CD4-positive, CD25-positive, alpha-beta regulatory T cell (primary cell): ENCODE results near the gene TMEM134. TPM values are rescaled to one million over a fixed set of nuclear protein-coding genes. Genes with fewer than 3 reads are reported as not detected.
"Not testable (repeated sequence)": the region's sequence is repeated elsewhere in the genome, so short reads cannot be mapped to it uniquely, and the experiment has no call there.

Source experiments
- ATAC-seq, 2 donors: fragments of 150-1000 bp; cut with Tn5 transposase; one replicate each; pipeline ENCODE4 v1.10.0; 2021; ENCODE audit warnings: low read depth in 2 of 2, moderate number of reproducible peaks in 2 of 2, moderate library complexity in 1 of 2
- DNase-seq, 3 donors: peaks; one replicate each; pipeline versions ENCODE4 v3.0.0 to v3.0.0-alpha.2; 2012 to 2022; ENCODE audit warnings: mixed read lengths in 1 of 3
- H3K27ac ChIP-seq: one replicate; pipeline ENCODE4 v1.7.0; 2013; ENCODE audit warnings: mild to moderate bottlenecking, low read length; ENCODE audit not compliant: insufficient read depth, poor library complexity, severe bottlenecking
- H3K27me3 ChIP-seq: one replicate; pipeline ENCODE4 v1.7.0; 2013; ENCODE audit warnings: low read length; ENCODE audit not compliant: control insufficient read depth, insufficient read depth
- H3K36me3 ChIP-seq: one replicate; pipeline ENCODE4 v1.7.0; 2013; ENCODE audit warnings: mild to moderate bottlenecking, low read length, moderate library complexity; ENCODE audit not compliant: control insufficient read depth, insufficient read depth
- H3K4me1 ChIP-seq: 2 replicates; pipeline ENCODE4 v1.7.0; 2013; ENCODE audit warnings: mild to moderate bottlenecking, low read length; ENCODE audit not compliant: insufficient read depth, control insufficient read depth, poor library complexity, severe bottlenecking
- H3K4me3 ChIP-seq: one replicate; pipeline ENCODE4 v1.7.0; 2013; ENCODE audit warnings: low read depth, mild to moderate bottlenecking, low read length, moderate library complexity
- H3K9me3 ChIP-seq, 2 experiments: 1 replicate in 1 of 2; 2 replicates in 1 of 2; pipeline ENCODE4 v1.7.0; 2013; ENCODE audit warnings: low read length in 2 of 2, mild to moderate bottlenecking in 1 of 2, moderate library complexity in 1 of 2; ENCODE audit not compliant: control insufficient read depth in 2 of 2
- H3K27ac Mint-ChIP-seq, 3 donors: one replicate each; pipeline ENCODE4 v1.8.0; 2020 to 2022; ENCODE audit warnings: mild to moderate bottlenecking in 3 of 3, mixed read lengths in 3 of 3, moderate library complexity in 2 of 3
- H3K27me3 Mint-ChIP-seq: one replicate; pipeline ENCODE4 v1.8.0; 2022; ENCODE audit warnings: mild to moderate bottlenecking, mixed read lengths
- H3K36me3 Mint-ChIP-seq: one replicate; pipeline ENCODE4 v1.8.0; 2020; ENCODE audit warnings: mixed read lengths
- H3K4me1 Mint-ChIP-seq, 4 donors: one replicate each; pipeline ENCODE4 v1.8.0; 2020 to 2022; ENCODE audit warnings: mixed read lengths in 4 of 4, mild to moderate bottlenecking in 1 of 4
- H3K4me3 Mint-ChIP-seq, 4 donors: one replicate each; pipeline ENCODE4 v1.8.0; 2020 to 2022; ENCODE audit warnings: mild to moderate bottlenecking in 4 of 4, mixed read lengths in 4 of 4, moderate library complexity in 3 of 4
- H3K9me3 Mint-ChIP-seq, 7 donors: one replicate each; pipeline ENCODE4 v1.8.0; 2020 to 2022; ENCODE audit warnings: mixed read lengths in 7 of 7, mild to moderate bottlenecking in 3 of 7, moderate library complexity in 2 of 7
- polyA plus RNA-seq, 4 donors: library from polyadenylated mRNA; unstranded; fragments of 300-500 nt; fragmentation: Illumina TruSeq; gene quantifications; one replicate each; pipeline ENCODE4 v1.2.3, GENCODE V29; 2021
- total RNA-seq: library from RNA; stranded (reverse); gene quantifications from one replicate; pipeline ENCODE4 v1.2.3, GENCODE V29; 2022

TMEM134 gene, protein sequence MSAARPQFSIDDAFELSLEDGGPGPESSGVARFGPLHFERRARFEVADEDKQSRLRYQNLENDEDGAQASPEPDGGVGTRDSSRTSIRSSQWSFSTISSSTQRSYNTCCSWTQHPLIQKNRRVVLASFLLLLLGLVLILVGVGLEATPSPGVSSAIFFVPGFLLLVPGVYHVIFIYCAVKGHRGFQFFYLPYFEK
- 48.7 TPM for total RNA-seq
- polyA plus RNA-seq: 100 to 1,000 TPM; 148 to 228 (median 172) TPM

DNA sequence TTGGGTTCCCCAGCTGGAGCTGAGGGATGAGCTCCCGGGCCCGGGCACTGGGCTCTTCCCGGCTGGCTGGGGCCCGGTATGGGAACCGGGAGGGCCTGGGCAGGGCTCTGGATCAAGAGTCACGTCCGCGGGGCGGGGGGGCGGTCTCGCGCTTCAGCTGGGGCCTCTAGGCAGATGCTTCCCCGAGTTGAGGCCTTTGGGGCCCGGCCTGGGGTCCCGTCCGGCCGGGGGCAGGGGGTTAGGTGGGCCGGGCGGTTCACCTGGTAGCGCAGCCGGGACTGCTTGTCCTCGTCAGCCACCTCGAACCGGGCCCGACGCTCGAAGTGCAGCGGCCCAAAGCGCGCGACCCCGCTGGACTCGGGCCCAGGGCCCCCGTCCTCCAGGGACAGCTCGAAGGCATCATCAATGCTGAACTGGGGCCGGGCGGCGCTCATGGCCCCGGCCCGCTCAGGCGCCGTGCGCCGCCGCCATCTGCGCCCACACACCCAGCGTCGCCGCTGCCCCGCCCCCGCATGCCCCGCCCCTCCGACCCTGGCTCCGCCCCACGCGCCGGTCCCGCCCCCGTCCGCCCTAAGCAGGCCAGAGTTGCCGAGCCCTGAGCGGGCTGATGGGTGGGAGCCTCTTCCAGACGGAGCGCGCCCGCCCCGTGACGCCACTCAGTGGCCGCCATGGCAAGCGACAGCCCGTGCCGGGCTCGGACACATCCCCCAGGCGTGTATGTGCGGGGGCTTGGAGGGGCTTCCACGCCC is at the start of gene TMEM134:
Gene TMEM134 (minus strand): TSS at position 493 of the 749 bp plus-strand sequence. CDS start 59 bp downstream, at position 434.
- Mint-ChIP-seq H3K27ac (peak within 1 kb of the TSS; percentile 91 to 95 (median 92)), H3K27me3 (no peaks in the 10 kb centered on the region), H3K4me3 (peak within 1 kb of the TSS; percentile 91 to 97 (median 92)), H3K36me3 (no peaks in the 10 kb centered on the region), H3K4me1 (peaks cover 5 to 43% (median 15%) of the 10 kb centered on the region in 4 donors), H3K9me3 (no peaks in the 10 kb centered on the region)
- ATAC-seq: peak; percentile 78 to 80
- DNase-seq: peak; percentile 87 to 94 (median 87)
- H3K27me3 ChIP-seq: no peaks in the 10 kb centered on the region
- no peaks in the 10 kb centered on the region for H3K9me3 ChIP-seq
- H3K4me3 ChIP-seq: peak within 1 kb of the TSS; percentile 76
- no peaks in the 10 kb centered on the region for H3K36me3 ChIP-seq
- H3K27ac ChIP-seq: peak within 1 kb of the TSS; percentile 80
- H3K4me1 ChIP-seq: peaks cover 48% of the 10 kb centered on the region

DNA sequence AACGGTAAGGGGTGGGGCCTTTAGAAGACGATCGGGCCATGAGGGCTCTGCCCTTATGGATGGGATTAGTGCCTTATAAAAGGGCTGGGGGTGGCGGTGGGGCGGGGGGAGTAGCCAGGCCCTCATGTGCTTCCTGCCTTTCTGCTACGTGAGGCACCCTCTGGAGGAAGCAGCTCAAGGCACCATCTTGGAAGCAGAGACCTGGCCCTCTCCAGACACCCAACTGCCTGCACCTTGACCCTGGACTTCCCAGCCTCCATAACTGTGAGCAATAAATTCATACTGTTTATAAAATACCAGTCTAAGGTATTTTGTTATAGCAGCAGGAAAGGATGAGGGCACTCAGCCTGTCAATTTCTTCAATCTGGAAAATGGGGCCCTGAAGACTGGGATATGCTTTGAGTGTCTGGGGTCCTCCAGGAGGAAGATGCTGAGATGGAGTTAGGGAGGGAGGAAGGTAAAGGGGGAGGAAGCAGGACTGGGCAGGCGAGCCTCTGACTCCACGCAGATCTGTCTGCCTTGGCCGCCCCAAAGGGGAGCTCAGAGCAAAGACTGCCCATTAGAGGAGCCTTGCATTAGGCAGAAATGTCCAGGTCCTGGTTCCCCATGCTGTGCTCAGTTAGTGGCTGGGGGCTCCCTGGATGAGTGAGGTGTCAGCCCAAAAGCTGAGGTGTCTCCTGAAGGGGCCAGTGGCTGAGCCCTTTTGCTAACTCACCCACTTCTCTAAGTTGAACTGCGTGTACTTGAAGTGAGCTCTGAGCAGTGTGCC is 48.9 kb upstream of the TMEM134 start:
- peaks cover 6% of the 10 kb centered on the region for H3K27me3 ChIP-seq
- no peak overlapping the region for H3K27ac ChIP-seq
- no peak overlapping the region for H3K4me3 Mint-ChIP-seq
- H3K9me3 Mint-ChIP-seq: no peaks in the 10 kb centered on the region
- no peaks in the 10 kb centered on the region for H3K9me3 ChIP-seq
- DNase-seq (no peak), ATAC-seq (no peak)
- H3K36me3 ChIP-seq: no peaks in the 10 kb centered on the region
- H3K36me3 Mint-ChIP-seq: no peaks in the 10 kb centered on the region
- no peaks in the 10 kb centered on the region for H3K4me1 ChIP-seq
- no peak overlapping the region for H3K27ac Mint-ChIP-seq
- H3K4me3 ChIP-seq: no peak overlapping the region
- peaks cover 19% of the 10 kb centered on the region for H3K27me3 Mint-ChIP-seq
- H3K4me1 Mint-ChIP-seq: peaks cover 0 to 3% (median 0%) of the 10 kb centered on the region in 4 donors

DNA sequence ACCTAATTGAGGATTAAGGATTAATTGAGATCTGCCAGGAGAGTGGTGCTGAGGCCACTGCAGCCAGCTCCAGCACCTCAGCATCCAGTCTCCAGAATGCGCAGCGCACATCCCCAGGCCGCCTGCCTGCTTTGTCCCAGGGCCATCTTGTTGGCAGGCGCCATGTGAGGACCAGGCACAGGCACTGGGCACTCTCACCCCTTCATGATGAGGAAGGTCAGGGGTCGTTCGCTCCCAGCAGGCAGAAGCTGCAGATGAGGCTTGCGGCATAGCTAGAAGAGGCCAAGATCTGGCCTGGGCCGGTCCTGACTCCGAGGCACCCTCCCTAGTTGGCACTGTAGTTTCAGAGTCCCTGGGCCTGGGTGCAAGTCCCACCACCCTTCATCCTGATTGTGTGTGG is 47.8 kb upstream of the TMEM134 start:
- DNase-seq: no peak

DNA sequence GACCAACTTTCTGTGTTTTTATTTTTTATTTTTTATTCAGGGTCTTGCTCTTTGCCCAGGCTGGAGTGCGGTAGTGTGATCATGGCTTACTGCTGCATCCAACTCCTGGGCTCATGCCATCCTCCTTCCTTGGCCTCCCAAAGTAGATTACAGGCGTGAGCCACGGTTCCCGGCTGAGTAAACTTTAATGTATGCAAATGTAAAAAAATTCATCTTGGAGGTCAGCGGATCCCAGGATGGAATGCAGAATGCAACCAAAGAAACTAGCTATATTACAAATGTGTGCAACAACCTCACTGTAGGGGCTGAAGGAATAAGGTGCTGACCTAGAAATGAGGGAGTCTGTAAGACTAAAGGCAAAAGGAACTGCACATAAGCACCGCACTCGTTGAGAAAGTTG is 45.1 kb upstream of the TMEM134 start:
- no peak overlapping the region for H3K27ac Mint-ChIP-seq
- H3K36me3 Mint-ChIP-seq: no peaks in the 10 kb centered on the region
- H3K4me3 Mint-ChIP-seq: peak overlapping the region in 1 of 4 donors; percentile 42
- no peaks in the 10 kb centered on the region for H3K36me3 ChIP-seq
- ATAC-seq: no peak
- peaks cover 34% of the 10 kb centered on the region for H3K27me3 Mint-ChIP-seq
- H3K4me1 ChIP-seq: peaks cover under 1% of the 10 kb centered on the region
- no peak overlapping the region for H3K4me3 ChIP-seq
- no peak for DNase-seq
- no peaks in the 10 kb centered on the region for H3K9me3 Mint-ChIP-seq
- no peak overlapping the region for H3K27ac ChIP-seq
- H3K9me3 ChIP-seq: no peaks in the 10 kb centered on the region
- H3K27me3 ChIP-seq: peaks cover 14% of the 10 kb centered on the region
- peaks cover 0 to 4% (median 2%) of the 10 kb centered on the region in 4 donors for H3K4me1 Mint-ChIP-seq

More for the DNA sequence above, 47.8 kb upstream of the TMEM134 start:
- H3K4me1 ChIP-seq: no peaks in the 10 kb centered on the region
- no peak overlapping the region for H3K27ac ChIP-seq
- Mint-ChIP-seq H3K27me3 (peaks cover 19% of the 10 kb centered on the region), H3K27ac (no peak overlapping the region), H3K9me3 (no peaks in the 10 kb centered on the region), H3K4me3 (no peak overlapping the region), H3K36me3 (no peaks in the 10 kb centered on the region), H3K4me1 (peaks cover 0 to 3% (median 0%) of the 10 kb centered on the region in 4 donors)
- no peaks in the 10 kb centered on the region for H3K9me3 ChIP-seq
- ATAC-seq: no peak
- peaks cover 9% of the 10 kb centered on the region for H3K27me3 ChIP-seq
- H3K36me3 ChIP-seq: no peaks in the 10 kb centered on the region
- no peak overlapping the region for H3K4me3 ChIP-seq

DNA sequence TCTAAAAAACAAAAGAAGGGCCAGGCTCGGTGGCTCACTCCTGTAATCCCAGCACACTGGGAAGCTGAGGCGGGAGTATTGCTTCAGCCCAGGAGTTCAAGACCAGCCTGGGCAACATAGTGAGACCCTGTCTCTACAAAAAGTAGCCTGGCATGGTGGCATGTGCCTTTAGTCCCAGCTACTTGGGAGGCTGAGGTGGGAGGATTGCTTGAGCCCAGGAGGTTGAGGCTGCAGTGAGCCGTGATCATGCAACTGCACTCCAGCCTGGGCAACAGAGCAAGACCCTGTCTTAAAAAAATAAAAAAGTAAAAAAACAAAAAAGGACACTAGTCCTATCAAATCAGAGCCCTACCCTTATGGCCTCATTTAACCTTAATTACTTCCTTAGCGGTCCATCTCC is 42.5 kb upstream of the TMEM134 start:
- H3K27ac Mint-ChIP-seq: peak overlapping the region in 1 of 3 donors; percentile 46
- peaks cover 36% of the 10 kb centered on the region for H3K27me3 Mint-ChIP-seq
- not testable (repeated sequence) for H3K9me3 Mint-ChIP-seq, H3K27ac ChIP-seq, ATAC-seq, DNase-seq, H3K9me3 ChIP-seq, H3K36me3 ChIP-seq, H3K4me3 ChIP-seq, H3K36me3 Mint-ChIP-seq
- H3K4me3 Mint-ChIP-seq: peak overlapping the region in 1 of 4 donors; percentile 91
- Histone ChIP-seq H3K27me3 (peaks cover 14% of the 10 kb centered on the region), H3K4me1 (peaks cover 20% of the 10 kb centered on the region)
- peaks cover 0 to 19% (median 14%) of the 10 kb centered on the region in 4 donors for H3K4me1 Mint-ChIP-seq

DNA sequence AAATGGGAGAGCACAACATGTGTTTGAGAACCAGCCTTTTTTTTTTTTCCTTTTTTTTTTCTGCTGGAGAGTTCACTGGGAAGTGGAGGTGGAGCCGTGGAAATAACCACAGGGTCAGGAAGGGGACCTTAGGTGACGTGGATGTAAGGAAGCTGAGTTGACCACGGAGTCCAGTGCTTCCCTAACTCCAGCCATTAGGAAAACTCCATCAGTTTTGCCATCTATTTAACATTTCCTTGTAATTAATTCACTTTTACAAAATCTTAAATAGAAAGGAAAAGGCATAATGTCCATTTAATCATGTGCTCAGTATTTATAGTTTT is 40.9 kb upstream of the TMEM134 start:
- H3K4me1 Mint-ChIP-seq: peaks cover 7 to 31% (median 23%) of the 10 kb centered on the region in 4 donors
- peaks cover 29% of the 10 kb centered on the region for H3K27me3 Mint-ChIP-seq
- no peaks in the 10 kb centered on the region for H3K36me3 ChIP-seq
- DNase-seq (no peak), ATAC-seq (no peak)
- H3K4me3 Mint-ChIP-seq: peak overlapping the region in 2 of 4 donors; percentile 7 to 91
- H3K27ac Mint-ChIP-seq: peak overlapping the region in 1 of 3 donors; percentile 94
- peaks cover 34% of the 10 kb centered on the region for H3K4me1 ChIP-seq
- H3K9me3 Mint-ChIP-seq: no peaks in the 10 kb centered on the region
- H3K36me3 Mint-ChIP-seq: no peaks in the 10 kb centered on the region
- no peak overlapping the region for H3K27ac ChIP-seq
- H3K9me3 ChIP-seq: no peaks in the 10 kb centered on the region
- H3K4me3 ChIP-seq: no peak overlapping the region
- peaks cover 14% of the 10 kb centered on the region for H3K27me3 ChIP-seq

DNA sequence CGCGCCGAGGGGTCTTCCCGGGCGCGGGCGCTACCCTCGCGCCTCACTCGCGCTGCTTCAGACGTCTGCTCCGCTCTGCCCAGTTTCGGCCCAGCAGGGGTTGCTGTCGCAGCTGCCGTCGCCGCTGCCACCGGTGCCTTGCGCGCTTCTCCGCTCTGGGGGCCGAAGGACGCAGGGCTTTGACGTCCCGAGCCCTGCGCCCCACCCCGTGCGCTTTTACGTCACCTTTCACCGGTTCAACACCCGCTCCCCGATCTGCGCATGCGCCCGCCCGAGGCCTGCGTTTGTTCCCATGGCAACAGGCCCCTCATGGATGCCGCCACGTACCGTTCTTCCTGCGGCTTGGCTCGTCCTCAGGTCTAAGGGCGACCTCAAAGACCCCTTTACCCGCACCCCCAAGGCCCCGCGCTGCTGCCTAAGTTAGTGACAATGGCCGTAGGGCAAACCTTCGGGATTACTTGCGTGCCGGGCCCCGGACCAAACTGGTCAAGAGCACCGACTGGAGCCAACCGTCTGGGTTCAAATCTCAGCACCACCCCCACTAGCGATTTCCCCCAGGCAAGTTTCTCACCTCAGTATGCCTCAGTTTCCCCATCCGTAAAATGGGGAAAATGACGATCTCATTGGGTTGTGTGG is 39.6 kb upstream of the TMEM134 start:
- ATAC-seq (peak; percentile 35 to 44), DNase-seq (peak; percentile 97 to 99 (median 98))
- no peaks in the 10 kb centered on the region for H3K9me3 Mint-ChIP-seq
- peaks cover 9% of the 10 kb centered on the region for H3K27me3 ChIP-seq
- H3K27ac ChIP-seq: peak overlapping the region; percentile 98
- peaks cover 7 to 34% (median 22%) of the 10 kb centered on the region in 4 donors for H3K4me1 Mint-ChIP-seq
- no peaks in the 10 kb centered on the region for H3K36me3 ChIP-seq
- peak overlapping the region; percentile 94 to 96 (median 94) for H3K27ac Mint-ChIP-seq
- no peaks in the 10 kb centered on the region for H3K9me3 ChIP-seq
- H3K4me1 ChIP-seq: peaks cover 39% of the 10 kb centered on the region
- peak overlapping the region; percentile 66 for H3K4me3 ChIP-seq
- H3K4me3 Mint-ChIP-seq: peak overlapping the region; percentile 90 to 96 (median 91)
- H3K27me3 Mint-ChIP-seq: peaks cover 27% of the 10 kb centered on the region
- no peaks in the 10 kb centered on the region for H3K36me3 Mint-ChIP-seq
